HepG2 (cell line): Measurements from ENCODE around the gene PPIL3. TPM values are rescaled to one million over a fixed set of nuclear protein-coding genes. Genes with fewer than 3 reads are reported as not detected.
A peak's percentile ranks its signal among the peaks of the same experiment; 100 is the strongest.

Source experiments
- CHD4 ChIP-seq: fragments of 200-600 bp; sonication (generic); IDR thresholded peaks from 2 replicates; pipeline ENCODE4 v1.7.0; 2017; ENCODE audit warnings: mild to moderate bottlenecking, low read length, borderline replicate concordance
- NCOA1 ChIP-seq: sonication (generic); formaldehyde crosslinking; IDR thresholded peaks from 2 replicates; pipeline ENCODE4 v1.9.0; 2021; ENCODE audit warnings: missing genetic modification reagents
- NFKB2 ChIP-seq: sonication (generic); formaldehyde crosslinking; IDR thresholded peaks from 2 replicates; pipeline ENCODE4 v1.4.0; 2020; ENCODE audit warnings: missing genetic modification reagents, borderline replicate concordance
- NPAS2 ChIP-seq: sonication (generic); formaldehyde crosslinking; IDR thresholded peaks from 2 replicates; pipeline ENCODE4 v1.8.0; 2022; ENCODE audit warnings: mild to moderate bottlenecking, missing genetic modification reagents, borderline replicate concordance
- SMC3 ChIP-seq: IDR thresholded peaks from 2 replicates; pipeline ENCODE4 v1.6.1; 2011; ENCODE audit warnings: low read length, improper control_type of control experiment
- THYN1 ChIP-seq: sonication (generic); formaldehyde crosslinking; IDR thresholded peaks from 2 replicates; pipeline ENCODE4 v1.8.1; 2023; ENCODE audit warnings: low read depth, mild to moderate bottlenecking, moderate library complexity, missing genetic modification reagents, borderline replicate concordance
- XBP1 ChIP-seq: sonication (generic); formaldehyde crosslinking; IDR thresholded peaks from 2 replicates; pipeline ENCODE4 v1.5.0; 2020; ENCODE audit warnings: missing genetic modification reagents
- ZFP1 ChIP-seq: IDR thresholded peaks from 2 replicates; pipeline ENCODE4 v1.6.1; 2016
- ZNF333 ChIP-seq: sonication (generic); formaldehyde crosslinking; IDR thresholded peaks from 2 replicates; pipeline ENCODE4 v1.4.0; 2020; ENCODE audit warnings: mild to moderate bottlenecking, missing genetic modification reagents, borderline replicate concordance
- ZNF678 ChIP-seq: sonication (generic); formaldehyde crosslinking; IDR thresholded peaks from 2 replicates; pipeline ENCODE4 v1.4.0; 2020; ENCODE audit warnings: mild to moderate bottlenecking, missing genetic modification reagents
- polyA plus RNA-seq, 8 experiments: library from polyadenylated mRNA; depleted of rRNA in 3 of 8; stranded (reverse) in 7 of 8; unstranded in 1 of 8; fragments of >200 nt; fragmentation: Illumina TruSeq in 4 of 8; extraction: Trizol in 4 of 8; gene quantifications; 2 replicates each; pipeline versions ENCODE4 v1.2.1 to v1.2.3, GENCODE V29; 2011 to 2016; ENCODE audit warnings: low read depth in 4 of 8, missing spikeins in 1 of 8, mixed read lengths in 1 of 8; ENCODE audit not compliant: insufficient read depth in 1 of 8
- total RNA-seq, 5 experiments: library from RNA; depleted of rRNA; stranded (reverse); fragments of >200 nt; fragmentation: Illumina TruSeq; extraction: Trizol; gene quantifications; 2 replicates each; pipeline ENCODE4 v1.2.3, GENCODE V29; 2016; ENCODE audit warnings: low read depth in 1 of 5
- TF ChIP-seq, protein P1 (sequence below): sonication (generic); formaldehyde crosslinking; IDR thresholded peaks from 2 replicates; pipeline ENCODE4 v1.9.0; 2021; ENCODE audit warnings: missing genetic modification reagents, borderline replicate concordance
- TF ChIP-seq, protein P2 (sequence below): sonication (generic); formaldehyde crosslinking; IDR thresholded peaks from 2 replicates; pipeline ENCODE4 v1.4.0; 2020; ENCODE audit warnings: mild to moderate bottlenecking, low read depth, missing genetic modification reagents
- TF ChIP-seq, protein P3 (sequence below): sonication (generic); formaldehyde crosslinking; IDR thresholded peaks from 2 replicates; pipeline ENCODE4 v1.5.1; 2020; ENCODE audit warnings: mild to moderate bottlenecking, missing genetic modification reagents, borderline replicate concordance
- TF ChIP-seq, protein P4 (sequence below): sonication (generic); formaldehyde crosslinking; IDR thresholded peaks from 2 replicates; pipeline ENCODE4 v1.5.0; 2020; ENCODE audit warnings: missing genetic modification reagents
- TF ChIP-seq, protein P5 (sequence below): IDR thresholded peaks from 2 replicates; pipeline ENCODE4 v1.6.1; 2012; ENCODE audit warnings: inconsistent platforms
- TF ChIP-seq, protein P6 (sequence below): sonication (generic); formaldehyde crosslinking; IDR thresholded peaks from 2 replicates; pipeline ENCODE4 v1.5.0; 2020; ENCODE audit warnings: missing genetic modification reagents

The PPIL3 gene
- total and polyA plus RNA-seq, 2 of the 13 experiments (the other 11 are each of a cell fraction or from before 2014, with no cell fraction given), result 98.7 to 107 TPM

DNA sequence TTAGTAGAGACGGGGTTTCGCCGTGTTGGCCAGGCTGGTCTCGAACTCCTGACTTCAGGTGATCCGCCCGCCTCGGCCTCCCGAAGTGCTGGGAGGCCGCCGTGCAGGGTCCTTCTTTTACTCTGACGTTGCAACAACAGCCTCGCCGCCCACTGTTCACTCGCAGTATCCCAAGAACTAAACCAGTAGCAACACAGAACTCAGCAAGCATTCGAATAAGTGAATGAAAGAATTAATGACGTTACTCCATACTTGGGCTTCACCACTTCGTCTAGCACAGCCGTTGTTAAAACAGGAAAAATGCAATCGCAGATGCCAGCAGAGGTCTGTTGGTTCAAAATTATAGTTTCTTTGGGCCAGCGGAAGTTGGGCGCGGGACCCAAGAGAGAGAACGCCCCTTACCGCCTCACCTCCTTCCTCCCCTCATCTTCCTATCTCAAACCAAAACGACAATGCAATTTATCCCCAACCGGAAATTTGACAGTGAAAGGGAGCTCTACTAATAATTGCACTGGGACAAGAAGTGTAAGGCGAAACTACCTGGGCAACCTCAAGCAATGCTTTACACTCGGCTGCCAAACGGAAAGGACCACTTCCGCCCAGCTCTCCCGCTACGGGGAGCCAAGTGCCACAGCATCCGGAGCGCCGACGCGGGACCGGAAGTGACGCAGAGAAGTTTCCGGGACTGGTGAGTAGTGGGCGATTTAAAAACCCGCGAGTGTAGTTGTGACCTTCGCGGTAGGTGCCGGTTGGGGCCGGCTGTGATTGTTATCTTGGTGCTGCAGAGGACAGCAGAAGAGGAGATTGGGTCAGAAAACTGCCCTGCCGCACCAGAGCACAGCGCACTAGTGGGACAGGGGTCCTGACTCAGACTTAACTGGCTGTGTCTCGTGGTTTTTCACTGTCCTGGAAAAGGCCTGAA is at the start of gene PPIL3, which contains the start of gene NIF3L1 (continued):
- TF ChIP-seq, protein P1, sequence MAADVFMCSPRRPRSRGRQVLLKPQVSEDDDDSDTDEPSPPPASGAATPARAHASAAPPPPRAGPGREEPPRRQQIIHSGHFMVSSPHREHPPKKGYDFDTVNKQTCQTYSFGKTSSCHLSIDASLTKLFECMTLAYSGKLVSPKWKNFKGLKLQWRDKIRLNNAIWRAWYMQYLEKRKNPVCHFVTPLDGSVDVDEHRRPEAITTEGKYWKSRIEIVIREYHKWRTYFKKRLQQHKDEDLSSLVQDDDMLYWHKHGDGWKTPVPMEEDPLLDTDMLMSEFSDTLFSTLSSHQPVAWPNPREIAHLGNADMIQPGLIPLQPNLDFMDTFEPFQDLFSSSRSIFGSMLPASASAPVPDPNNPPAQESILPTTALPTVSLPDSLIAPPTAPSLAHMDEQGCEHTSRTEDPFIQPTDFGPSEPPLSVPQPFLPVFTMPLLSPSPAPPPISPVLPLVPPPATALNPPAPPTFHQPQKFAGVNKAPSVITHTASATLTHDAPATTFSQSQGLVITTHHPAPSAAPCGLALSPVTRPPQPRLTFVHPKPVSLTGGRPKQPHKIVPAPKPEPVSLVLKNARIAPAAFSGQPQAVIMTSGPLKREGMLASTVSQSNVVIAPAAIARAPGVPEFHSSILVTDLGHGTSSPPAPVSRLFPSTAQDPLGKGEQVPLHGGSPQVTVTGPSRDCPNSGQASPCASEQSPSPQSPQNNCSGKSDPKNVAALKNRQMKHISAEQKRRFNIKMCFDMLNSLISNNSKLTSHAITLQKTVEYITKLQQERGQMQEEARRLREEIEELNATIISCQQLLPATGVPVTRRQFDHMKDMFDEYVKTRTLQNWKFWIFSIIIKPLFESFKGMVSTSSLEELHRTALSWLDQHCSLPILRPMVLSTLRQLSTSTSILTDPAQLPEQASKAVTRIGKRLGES (CRISPR knock-in tag), result no peak
- TF ChIP-seq SMC3 (no peak), NPAS2 (no peak), CHD4 (peak; percentile 99; the same call in 1 of the 2 replicates), ZNF333 (CRISPR knock-in tag) (no peak; the same call in none of the 2 replicates), XBP1 (peak; percentile 80; the same call in 1 of the 2 replicates), THYN1 (CRISPR knock-in tag) (no peak), NFKB2 (CRISPR knock-in tag) (peak; percentile 81), ZNF678 (CRISPR knock-in tag) (0 out of 2 replicates have a peak, but pooled peaks have one; percentile 25), ZFP1 (CRISPR knock-in tag) (peak; percentile 12; the same call in 1 of the 2 replicates), NCOA1 (no peak)
- TF ChIP-seq, protein P2, sequence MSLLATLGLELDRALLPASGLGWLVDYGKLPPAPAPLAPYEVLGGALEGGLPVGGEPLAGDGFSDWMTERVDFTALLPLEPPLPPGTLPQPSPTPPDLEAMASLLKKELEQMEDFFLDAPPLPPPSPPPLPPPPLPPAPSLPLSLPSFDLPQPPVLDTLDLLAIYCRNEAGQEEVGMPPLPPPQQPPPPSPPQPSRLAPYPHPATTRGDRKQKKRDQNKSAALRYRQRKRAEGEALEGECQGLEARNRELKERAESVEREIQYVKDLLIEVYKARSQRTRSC (CRISPR knock-in tag), result no peak; the same call in 1 of the 2 replicates
- TF ChIP-seq, protein P3, sequence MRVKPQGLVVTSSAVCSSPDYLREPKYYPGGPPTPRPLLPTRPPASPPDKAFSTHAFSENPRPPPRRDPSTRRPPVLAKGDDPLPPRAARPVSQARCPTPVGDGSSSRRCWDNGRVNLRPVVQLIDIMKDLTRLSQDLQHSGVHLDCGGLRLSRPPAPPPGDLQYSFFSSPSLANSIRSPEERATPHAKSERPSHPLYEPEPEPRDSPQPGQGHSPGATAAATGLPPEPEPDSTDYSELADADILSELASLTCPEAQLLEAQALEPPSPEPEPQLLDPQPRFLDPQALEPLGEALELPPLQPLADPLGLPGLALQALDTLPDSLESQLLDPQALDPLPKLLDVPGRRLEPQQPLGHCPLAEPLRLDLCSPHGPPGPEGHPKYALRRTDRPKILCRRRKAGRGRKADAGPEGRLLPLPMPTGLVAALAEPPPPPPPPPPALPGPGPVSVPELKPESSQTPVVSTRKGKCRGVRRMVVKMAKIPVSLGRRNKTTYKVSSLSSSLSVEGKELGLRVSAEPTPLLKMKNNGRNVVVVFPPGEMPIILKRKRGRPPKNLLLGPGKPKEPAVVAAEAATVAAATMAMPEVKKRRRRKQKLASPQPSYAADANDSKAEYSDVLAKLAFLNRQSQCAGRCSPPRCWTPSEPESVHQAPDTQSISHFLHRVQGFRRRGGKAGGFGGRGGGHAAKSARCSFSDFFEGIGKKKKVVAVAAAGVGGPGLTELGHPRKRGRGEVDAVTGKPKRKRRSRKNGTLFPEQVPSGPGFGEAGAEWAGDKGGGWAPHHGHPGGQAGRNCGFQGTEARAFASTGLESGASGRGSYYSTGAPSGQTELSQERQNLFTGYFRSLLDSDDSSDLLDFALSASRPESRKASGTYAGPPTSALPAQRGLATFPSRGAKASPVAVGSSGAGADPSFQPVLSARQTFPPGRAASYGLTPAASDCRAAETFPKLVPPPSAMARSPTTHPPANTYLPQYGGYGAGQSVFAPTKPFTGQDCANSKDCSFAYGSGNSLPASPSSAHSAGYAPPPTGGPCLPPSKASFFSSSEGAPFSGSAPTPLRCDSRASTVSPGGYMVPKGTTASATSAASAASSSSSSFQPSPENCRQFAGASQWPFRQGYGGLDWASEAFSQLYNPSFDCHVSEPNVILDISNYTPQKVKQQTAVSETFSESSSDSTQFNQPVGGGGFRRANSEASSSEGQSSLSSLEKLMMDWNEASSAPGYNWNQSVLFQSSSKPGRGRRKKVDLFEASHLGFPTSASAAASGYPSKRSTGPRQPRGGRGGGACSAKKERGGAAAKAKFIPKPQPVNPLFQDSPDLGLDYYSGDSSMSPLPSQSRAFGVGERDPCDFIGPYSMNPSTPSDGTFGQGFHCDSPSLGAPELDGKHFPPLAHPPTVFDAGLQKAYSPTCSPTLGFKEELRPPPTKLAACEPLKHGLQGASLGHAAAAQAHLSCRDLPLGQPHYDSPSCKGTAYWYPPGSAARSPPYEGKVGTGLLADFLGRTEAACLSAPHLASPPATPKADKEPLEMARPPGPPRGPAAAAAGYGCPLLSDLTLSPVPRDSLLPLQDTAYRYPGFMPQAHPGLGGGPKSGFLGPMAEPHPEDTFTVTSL (CRISPR knock-in tag), result no peak
- TF ChIP-seq, protein P4, sequence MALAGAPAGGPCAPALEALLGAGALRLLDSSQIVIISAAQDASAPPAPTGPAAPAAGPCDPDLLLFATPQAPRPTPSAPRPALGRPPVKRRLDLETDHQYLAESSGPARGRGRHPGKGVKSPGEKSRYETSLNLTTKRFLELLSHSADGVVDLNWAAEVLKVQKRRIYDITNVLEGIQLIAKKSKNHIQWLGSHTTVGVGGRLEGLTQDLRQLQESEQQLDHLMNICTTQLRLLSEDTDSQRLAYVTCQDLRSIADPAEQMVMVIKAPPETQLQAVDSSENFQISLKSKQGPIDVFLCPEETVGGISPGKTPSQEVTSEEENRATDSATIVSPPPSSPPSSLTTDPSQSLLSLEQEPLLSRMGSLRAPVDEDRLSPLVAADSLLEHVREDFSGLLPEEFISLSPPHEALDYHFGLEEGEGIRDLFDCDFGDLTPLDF, result peak; percentile 94
- TF ChIP-seq, protein P5, sequence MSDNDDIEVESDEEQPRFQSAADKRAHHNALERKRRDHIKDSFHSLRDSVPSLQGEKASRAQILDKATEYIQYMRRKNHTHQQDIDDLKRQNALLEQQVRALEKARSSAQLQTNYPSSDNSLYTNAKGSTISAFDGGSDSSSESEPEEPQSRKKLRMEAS, result peak; percentile 86
- TF ChIP-seq, protein P6, sequence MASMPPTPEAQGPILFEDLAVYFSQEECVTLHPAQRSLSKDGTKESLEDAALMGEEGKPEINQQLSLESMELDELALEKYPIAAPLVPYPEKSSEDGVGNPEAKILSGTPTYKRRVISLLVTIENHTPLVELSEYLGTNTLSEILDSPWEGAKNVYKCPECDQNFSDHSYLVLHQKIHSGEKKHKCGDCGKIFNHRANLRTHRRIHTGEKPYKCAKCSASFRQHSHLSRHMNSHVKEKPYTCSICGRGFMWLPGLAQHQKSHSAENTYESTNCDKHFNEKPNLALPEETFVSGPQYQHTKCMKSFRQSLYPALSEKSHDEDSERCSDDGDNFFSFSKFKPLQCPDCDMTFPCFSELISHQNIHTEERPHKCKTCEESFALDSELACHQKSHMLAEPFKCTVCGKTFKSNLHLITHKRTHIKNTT (CRISPR knock-in tag), result no peak
